A549 treated with Hydrocortisone at 1 μM for 4 hours (cell line): ENCODE measurements around the gene LRRC37B. TPM values are rescaled to one million over a fixed set of nuclear protein-coding genes. Genes with fewer than 3 reads are reported as not detected.

ENCODE experiments used
- total RNA-seq: library from RNA; stranded (reverse); fragments of 200-300 nt; extraction: Qiagen RNA extraction; gene quantifications from 5 replicates; pipeline ENCODE4 v1.2.3, GENCODE V29; 2022

The LRRC37B gene
- 9.4 to 10.7 TPM (median 9.9 TPM) in 5 replicates for total RNA-seq

GRCh38 chr17:32006957-32007462 is at the start of gene LRRC37B:
Gene LRRC37B (plus strand): TSS chr17:32007383. CDS start chr17:32021393, 14,010 bp downstream.

Other genes with a start within 250 kb of the LRRC37B start
- 97.5 to 175 TPM (median 152 TPM) in 5 replicates for gene COPRS, start 148.1 kb upstream of the LRRC37B start, total RNA-seq
- gene UTP6, start 105.7 kb upstream of the LRRC37B start, total RNA-seq: 49.1 to 97.9 TPM (median 81.7 TPM) in 5 replicates
- 19.9 to 33.5 TPM (median 25.4 TPM) in 5 replicates for gene SUZ12, start 70.4 kb upstream of the LRRC37B start, total RNA-seq
- 19.0 to 28.4 TPM (median 23.6 TPM) in 5 replicates for gene RHOT1, start 135.1 kb downstream of the LRRC37B start, total RNA-seq